Activated B cell treated with CpG ODN at 0.5 μM for 24 hours (primary cell): ENCODE measurements around the gene AHNAK2. TPM values are rescaled to one million over a fixed set of nuclear protein-coding genes. Genes with fewer than 3 reads are reported as not detected.
"Not testable (repeated sequence)": the region's sequence is repeated elsewhere in the genome, so short reads cannot be mapped to it uniquely, and the experiment has no call there.

ENCODE experiments used
- ATAC-seq: fragments of 200-7000 bp; cut with Tn5 transposase; one replicate; pipeline ENCODE4 v1.10.0; 2021; ENCODE audit warnings: low read depth, mild to moderate bottlenecking, moderate library complexity
- CTCF ChIA-PET: fragments of 350-600 bp; sonication (Branson Sonifier 250); formaldehyde crosslinking; loops from one replicate; lab custom pipeline; 2021; ENCODE audit warnings: antibody characterized with exemption; lab: Charles Lee
- POLR2A ChIA-PET: fragments of 350-600 bp; sonication (Branson Sonifier 250); formaldehyde crosslinking; loops from one replicate; lab custom pipeline; 2021; ENCODE audit warnings: antibody characterized with exemption; lab: Charles Lee
- DNase-seq: peaks from one replicate; pipeline ENCODE4 v3.0.0; 2022
- H3K27ac Mint-ChIP-seq: one replicate; pipeline ENCODE4 v1.8.0; 2020; ENCODE audit warnings: mixed read lengths
- H3K27me3 Mint-ChIP-seq: one replicate; pipeline ENCODE4 v1.8.0; 2021; ENCODE audit warnings: mixed read lengths
- H3K36me3 Mint-ChIP-seq: one replicate; pipeline ENCODE4 v1.8.0; 2021; ENCODE audit warnings: low read depth, mixed read lengths
- H3K4me1 Mint-ChIP-seq: one replicate; pipeline ENCODE4 v1.8.0; 2021; ENCODE audit warnings: mixed read lengths
- H3K4me3 Mint-ChIP-seq: one replicate; pipeline ENCODE4 v1.8.0; 2020; ENCODE audit warnings: mild to moderate bottlenecking, mixed read lengths
- H3K9me3 Mint-ChIP-seq: one replicate; pipeline ENCODE4 v1.8.0; 2020; ENCODE audit warnings: mixed read lengths
- intact Hi-C: fragments of 100-400 bp; cut with micrococcal nuclease; formaldehyde crosslinking; loops from one replicate; pipeline ENCODE4 v1.15.1; 2024
- total RNA-seq: library from RNA; stranded (reverse); gene quantifications from 2 replicates; pipeline ENCODE4 v1.2.3, GENCODE V29; 2022
- TF ChIP-seq, protein P1 (sequence below): fragments of 200-600 bp; IDR thresholded peaks from one replicate; pipeline ENCODE4 v1.8.0; 2022; ENCODE audit warnings: antibody characterized with exemption, mild to moderate bottlenecking

AHNAK2 gene
- total RNA-seq, 1 donor from 2014 or later = not detected

DNA sequence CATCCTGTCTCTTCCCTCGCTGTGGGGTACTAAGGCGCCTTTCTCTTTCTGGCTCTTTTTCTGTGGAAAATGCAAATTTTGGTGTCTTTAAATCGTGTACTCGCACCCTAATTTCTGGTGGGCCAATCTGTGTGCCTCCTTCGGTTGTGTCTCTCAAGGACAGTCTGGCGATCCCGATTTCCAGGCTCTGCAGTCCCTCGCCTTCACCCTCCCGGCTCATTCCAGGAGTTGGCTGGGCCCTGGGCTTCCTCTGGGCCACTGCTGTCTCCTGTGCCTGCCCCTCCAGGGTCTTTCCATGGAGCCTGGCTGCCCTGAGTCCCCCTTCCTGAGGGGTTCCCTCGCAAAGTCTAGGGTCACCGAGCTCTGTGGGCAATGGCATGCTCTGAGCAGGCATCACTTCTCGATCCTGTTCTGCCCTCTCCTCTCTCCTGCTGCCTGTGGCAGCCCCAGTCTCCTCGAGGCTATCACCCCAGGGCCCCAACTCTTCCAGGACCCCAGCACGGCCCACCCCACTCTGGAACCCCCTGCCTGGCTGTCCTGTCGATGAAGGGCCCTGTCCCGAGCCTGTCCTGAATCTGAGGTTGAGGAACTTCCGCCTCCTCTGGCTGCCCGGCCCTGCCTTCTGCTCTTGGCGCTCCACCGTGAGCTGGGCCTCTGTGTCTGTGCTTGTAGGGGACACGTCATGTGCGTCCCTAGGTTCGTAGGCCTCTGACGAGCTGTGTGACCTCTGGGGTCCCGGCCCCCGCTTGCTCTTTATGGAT, 24.1 kb downstream of the AHNAK2 start:
- Mint-ChIP-seq H3K9me3 (no peaks in the 10 kb centered on the region), H3K4me3 (no peak overlapping the region), H3K27ac (no peak overlapping the region), H3K27me3 (peaks cover 6% of the 10 kb centered on the region), H3K4me1 (no peaks in the 10 kb centered on the region), H3K36me3 (no peaks in the 10 kb centered on the region)
- ATAC-seq = no peak
- ChIA-PET CTCF (no interaction called here), POLR2A (no interaction called here)
- DNase-seq = no peak
- TF ChIP-seq, protein P1, sequence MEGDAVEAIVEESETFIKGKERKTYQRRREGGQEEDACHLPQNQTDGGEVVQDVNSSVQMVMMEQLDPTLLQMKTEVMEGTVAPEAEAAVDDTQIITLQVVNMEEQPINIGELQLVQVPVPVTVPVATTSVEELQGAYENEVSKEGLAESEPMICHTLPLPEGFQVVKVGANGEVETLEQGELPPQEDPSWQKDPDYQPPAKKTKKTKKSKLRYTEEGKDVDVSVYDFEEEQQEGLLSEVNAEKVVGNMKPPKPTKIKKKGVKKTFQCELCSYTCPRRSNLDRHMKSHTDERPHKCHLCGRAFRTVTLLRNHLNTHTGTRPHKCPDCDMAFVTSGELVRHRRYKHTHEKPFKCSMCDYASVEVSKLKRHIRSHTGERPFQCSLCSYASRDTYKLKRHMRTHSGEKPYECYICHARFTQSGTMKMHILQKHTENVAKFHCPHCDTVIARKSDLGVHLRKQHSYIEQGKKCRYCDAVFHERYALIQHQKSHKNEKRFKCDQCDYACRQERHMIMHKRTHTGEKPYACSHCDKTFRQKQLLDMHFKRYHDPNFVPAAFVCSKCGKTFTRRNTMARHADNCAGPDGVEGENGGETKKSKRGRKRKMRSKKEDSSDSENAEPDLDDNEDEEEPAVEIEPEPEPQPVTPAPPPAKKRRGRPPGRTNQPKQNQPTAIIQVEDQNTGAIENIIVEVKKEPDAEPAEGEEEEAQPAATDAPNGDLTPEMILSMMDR = no peak
- intact Hi-C loops = no loop called here

DNA sequence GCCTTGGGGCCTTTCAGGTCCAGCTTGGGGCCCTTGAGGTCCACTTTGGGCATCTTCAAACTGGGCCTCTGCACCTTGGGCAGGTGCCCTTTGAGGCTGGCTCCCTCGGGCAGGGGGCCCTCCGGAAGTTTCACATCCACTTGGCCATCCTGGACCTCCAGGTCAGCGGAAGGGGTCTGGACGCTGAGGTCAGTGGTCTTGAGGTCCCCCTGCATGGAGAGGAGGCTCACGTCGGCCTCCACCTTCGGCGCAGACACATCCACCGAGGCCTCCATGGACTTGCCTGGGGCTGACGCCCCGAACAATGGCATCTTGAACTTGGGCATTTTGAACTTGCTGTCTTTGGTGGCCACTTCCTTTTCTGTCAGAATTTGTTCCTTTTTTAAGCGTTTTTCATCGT, 25.1 kb downstream of the AHNAK2 start:
- intact Hi-C loops = no loop called here
- no peaks in the 10 kb centered on the region for H3K4me1 Mint-ChIP-seq
- CTCF ChIA-PET = no interaction called here

DNA sequence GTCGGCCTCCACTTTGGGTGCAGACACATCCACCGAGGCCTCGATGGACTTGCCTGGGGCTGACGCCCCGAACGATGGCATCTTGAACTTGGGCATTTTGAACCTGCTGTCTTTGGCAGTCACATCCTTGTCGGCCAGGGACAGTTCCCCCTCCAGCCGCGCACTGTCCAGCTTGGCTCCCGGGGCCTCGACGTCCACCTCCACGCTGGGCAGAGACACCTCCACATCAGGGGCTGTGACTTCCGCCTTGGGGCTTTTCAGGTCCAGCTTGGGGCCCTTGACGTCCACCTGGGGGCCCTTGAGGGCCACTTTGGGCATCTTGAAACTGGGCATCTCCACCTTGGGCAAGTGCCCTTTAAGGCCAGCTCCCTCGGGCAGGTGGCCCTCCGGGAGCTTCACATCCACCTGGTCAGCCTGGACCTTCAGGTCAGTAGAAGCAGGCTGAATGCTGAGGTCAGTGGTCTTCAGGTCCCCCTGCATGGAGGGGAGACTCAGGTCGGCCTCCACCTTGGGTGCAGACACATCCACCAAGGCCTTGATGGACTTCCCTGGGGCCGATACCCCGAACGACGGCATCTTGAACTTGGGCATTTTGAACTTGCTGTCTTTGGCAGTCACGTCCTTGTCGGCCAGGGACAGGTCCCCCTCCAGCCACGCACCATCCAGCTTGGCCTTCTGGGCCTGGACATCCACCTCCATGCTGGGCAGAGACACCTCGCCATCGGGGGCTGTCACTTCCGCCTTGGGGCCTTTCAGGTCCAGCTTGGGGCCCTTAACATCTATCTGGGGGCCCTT, 26.1 kb downstream of the AHNAK2 start:
- H3K4me3 Mint-ChIP-seq, intact Hi-C loops, H3K27me3 Mint-ChIP-seq, ATAC-seq, CTCF ChIA-PET, DNase-seq, H3K9me3 Mint-ChIP-seq, H3K4me1 Mint-ChIP-seq, H3K36me3 Mint-ChIP-seq, H3K27ac Mint-ChIP-seq: not testable (repeated sequence)
- POLR2A ChIA-PET = interaction anchor here (0.6 kb wide), 1 partner anchor 33 kb away, joined by 5 read pairs; no protein-coding TSS in a partner anchor

More for the DNA sequence above, 25.1 kb downstream of the AHNAK2 start:
- H3K9me3 Mint-ChIP-seq = no peaks in the 10 kb centered on the region
- H3K27me3 Mint-ChIP-seq = peaks cover 6% of the 10 kb centered on the region
- H3K27ac Mint-ChIP-seq = no peak overlapping the region
- POLR2A ChIA-PET = no interaction called here
- no peaks in the 10 kb centered on the region for H3K36me3 Mint-ChIP-seq
- DNase-seq = no peak
- H3K4me3 Mint-ChIP-seq = no peak overlapping the region
- TF ChIP-seq, protein P1 = no peak
- ATAC-seq = no peak

DNA sequence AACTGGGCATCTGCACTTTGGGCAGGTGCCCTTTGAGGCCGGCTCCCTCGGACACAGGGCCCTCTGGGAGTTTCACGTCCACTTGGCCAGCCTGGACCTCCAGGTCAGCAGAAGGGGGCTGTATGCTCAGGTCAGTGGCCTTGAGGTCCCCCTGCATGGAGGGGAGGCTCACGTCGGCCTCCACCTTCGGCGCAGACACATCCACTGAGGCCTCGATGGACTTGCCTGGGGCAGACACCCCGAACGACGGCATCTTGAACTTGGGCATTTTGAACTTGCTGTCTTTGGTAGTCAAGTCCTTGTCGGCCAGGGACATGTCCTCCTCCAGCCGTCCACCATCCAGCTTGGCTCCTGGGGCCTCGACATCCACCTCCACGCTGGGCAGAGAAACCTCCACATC, 27.5 kb downstream of the AHNAK2 start:
- POLR2A ChIA-PET, H3K36me3 Mint-ChIP-seq, intact Hi-C loops, ATAC-seq, CTCF ChIA-PET, H3K27me3 Mint-ChIP-seq, H3K4me1 Mint-ChIP-seq, H3K4me3 Mint-ChIP-seq, DNase-seq, H3K27ac Mint-ChIP-seq, H3K9me3 Mint-ChIP-seq: not testable (repeated sequence)

DNA sequence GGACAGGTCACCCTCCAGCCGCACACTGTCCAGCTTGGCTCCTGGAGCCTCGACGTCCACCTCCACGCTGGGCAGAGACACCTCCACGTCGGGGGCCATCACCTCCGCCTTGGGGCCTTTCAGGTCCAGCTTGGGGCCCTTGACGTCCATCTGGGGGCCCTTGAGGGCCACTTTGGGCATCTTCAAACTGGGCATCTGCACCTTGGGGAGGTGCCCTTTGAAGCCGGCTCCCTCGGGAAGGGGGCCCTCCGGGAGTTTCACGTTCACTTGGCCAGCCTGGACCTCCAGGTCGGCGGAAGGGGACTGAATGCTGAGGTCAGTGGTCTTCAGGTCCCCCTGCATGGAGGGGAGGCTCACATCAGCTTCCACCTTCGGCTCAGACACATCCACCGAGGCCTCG, 28.2 kb downstream of the AHNAK2 start:
- Mint-ChIP-seq H3K4me3 (no peak overlapping the region), H3K27me3 (no peaks in the 10 kb centered on the region), H3K9me3 (no peaks in the 10 kb centered on the region), H3K4me1 (no peaks in the 10 kb centered on the region), H3K27ac (no peak overlapping the region), H3K36me3 (no peaks in the 10 kb centered on the region)
- intact Hi-C loops = no loop called here
- DNase-seq (no peak), ATAC-seq (no peak)
- CTCF ChIA-PET = no interaction called here
- TF ChIP-seq, protein P1 = no peak
- POLR2A ChIA-PET = no interaction called here

DNA sequence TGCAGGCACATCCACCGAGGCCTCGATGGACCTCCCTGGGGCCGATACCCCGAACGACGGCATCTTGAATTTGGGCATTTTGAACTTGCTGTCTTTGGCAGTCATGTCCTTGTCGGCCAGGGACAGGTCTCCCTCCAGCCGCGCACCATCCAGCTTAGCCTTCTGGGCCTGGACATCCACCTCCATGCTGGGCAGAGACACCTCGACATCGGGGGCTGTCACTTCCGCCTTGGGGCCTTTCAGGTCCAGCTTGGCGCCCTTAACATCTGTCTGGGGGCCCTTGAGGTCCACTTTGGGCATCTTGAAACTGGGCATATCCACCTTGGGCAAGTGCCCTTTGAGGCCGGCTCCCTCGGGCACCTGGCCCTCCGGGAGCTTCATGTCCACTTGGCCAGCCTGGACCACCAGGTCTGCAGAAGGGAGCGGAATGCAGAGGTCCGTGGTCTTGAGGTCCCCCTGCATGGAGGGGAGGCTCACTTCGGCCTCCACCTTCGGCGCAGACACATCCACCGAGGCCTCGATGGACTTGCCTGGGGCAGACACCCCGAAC, 28.7 kb downstream of the AHNAK2 start:
- CTCF ChIA-PET, H3K36me3 Mint-ChIP-seq, H3K27ac Mint-ChIP-seq, H3K4me1 Mint-ChIP-seq, H3K9me3 Mint-ChIP-seq, H3K4me3 Mint-ChIP-seq, POLR2A ChIA-PET, ATAC-seq, H3K27me3 Mint-ChIP-seq, intact Hi-C loops, DNase-seq: not testable (repeated sequence)
